ENCODE measurements around the gene SLC2A4RG.

SLC2A4RG gene

DNA sequence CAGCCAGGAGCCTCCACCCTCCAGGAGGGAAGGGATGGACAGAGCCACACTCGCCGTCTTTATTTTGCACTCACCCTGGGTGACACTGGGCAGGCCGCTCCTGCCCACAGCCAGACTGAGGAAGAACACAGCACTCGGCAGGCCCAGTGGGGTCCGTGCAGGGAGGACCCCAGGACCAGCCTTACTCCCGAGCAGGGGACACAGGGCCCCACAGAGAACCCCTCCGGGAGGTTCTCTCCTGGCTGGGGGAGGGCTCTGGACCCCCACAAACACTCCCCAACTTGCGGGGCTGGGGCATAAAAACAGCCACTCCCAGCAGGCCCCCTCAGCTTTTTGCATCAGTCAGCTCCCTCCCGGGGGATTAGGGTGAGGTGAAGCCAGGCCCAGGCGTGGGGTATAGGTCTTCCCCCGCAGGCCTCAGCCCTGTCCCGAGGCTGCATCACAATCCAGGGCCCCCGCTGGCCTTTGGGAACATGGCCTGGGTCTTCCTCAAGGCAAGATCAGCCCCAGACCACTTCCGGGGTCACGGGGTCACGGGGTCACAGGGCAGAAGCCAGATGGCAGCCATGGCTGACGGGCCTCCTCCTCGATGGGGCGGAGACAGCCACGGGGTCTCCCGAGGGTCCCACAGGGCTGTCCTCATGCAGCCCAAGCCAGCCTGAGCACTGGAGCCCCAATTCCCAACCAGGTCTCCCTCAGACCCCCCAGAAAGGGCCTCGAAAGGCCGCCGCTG lies 39.9 kb upstream of the SLC2A4RG start:
- no peak for DNase-seq

GRCh38 chr20:63700199-63701050 lies 39.2 kb upstream of the SLC2A4RG start:
- no peak for DNase-seq

GRCh38 chr20:63701051-63701328 lies 38.6 kb upstream of the SLC2A4RG start:
- no peak for DNase-seq

- no peak for DNase-seq
Measured at GRCh38 chr20:63701329-63702035, 38.1 kb upstream of the SLC2A4RG start.

GRCh38 chr20:63702036-63702665 lies 37.4 kb upstream of the SLC2A4RG start:
- no peak for DNase-seq

GRCh38 chr20:63702751-63703470 lies 36.7 kb upstream of the SLC2A4RG start:
- DNase-seq, result no peak

- DNase-seq, result no peak
Measured at GRCh38 chr20:63703471-63703975, 36.1 kb upstream of the SLC2A4RG start.

GRCh38 chr20:63703976-63704748 lies 35.4 kb upstream of the SLC2A4RG start:
- DNase-seq, result no peak

DNA sequence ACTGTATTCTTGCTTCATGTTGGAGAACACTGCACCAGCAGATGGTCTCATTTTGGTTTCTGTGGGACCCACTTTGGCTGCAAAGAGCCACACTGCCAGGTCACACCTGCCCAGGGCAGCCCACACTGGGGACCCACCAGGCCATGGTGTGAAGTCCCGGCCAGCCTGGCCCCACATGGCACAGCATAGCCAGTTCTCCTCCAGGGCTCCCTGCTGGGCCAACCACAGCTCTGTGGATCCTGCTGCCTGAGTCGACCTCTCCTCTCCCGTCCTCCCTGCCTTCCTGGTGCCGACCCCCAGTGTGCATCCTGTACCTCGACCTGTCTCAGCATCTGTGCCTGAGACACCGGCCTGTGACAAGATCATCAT lies 34.8 kb upstream of the SLC2A4RG start:
- DNase-seq, result no peak

- no peak for DNase-seq
Measured at GRCh38 chr20:63705232-63706026, 34.1 kb upstream of the SLC2A4RG start.

DNA sequence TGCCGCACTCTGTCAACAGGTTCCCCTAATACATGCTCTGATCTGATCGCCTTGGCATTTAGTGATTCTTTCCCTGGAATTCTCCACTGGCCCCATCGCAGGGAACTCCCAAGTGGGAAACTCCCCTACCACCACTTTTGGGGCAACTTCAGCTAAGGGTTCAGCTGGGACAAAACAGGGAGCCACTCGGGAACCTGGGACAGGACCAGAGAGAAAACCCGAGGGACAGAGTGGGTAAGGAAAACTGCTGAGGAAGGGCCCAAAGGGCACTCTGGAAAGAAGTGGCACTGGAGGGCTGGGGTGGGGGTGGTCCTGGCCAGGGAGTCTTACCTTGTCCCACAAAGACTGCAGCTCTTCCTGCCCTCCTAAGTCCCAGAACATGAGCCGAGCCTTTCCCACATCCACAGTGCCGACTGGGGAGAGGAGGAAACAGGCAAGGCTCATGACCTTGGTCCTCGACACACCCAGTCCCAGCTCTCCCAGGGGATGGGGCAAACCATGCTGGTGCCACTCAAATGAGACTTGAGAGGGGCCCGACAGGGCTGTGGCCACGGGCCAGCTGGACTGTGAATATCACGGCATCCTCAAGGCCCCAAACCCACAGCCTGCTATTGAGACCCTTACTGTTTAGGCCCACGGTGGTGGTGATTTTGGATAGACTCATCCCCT lies 33.4 kb upstream of the SLC2A4RG start:
- no peak for DNase-seq

DNA sequence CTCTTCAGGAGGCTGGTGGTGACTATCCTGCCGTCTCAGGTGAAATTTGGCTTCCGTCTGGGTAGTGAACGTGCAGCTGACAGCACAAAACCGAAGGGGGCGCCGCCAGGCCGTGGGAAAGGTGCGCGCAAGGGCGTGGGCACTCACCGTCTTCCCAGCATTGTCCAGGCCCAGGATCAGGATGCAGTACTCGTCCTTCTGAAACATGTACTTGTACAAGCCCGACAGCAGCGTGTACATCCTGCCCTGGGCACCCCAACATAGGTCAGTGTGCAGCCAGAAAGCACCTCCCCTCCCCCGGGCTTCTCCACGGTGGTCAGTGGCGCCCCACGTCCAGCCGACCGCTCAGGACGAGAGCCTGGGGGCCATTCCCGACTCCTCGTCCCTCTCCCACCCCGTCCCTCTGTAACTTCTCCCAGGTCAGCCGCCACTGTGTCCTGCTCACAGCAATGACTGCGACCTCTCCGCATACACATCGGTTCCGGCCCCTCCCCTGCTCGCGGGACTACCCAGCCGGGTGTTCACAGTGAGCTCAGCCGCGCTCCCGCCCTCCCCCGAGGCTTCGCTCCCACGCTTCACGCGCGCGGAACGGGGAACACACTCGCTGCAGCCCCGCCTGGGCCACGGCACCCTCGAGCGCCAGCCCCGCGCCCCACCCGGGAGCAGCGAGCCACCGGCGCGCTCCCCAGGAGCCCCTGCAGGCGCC lies 32.6 kb upstream of the SLC2A4RG start:
- no peak for DNase-seq

DNA sequence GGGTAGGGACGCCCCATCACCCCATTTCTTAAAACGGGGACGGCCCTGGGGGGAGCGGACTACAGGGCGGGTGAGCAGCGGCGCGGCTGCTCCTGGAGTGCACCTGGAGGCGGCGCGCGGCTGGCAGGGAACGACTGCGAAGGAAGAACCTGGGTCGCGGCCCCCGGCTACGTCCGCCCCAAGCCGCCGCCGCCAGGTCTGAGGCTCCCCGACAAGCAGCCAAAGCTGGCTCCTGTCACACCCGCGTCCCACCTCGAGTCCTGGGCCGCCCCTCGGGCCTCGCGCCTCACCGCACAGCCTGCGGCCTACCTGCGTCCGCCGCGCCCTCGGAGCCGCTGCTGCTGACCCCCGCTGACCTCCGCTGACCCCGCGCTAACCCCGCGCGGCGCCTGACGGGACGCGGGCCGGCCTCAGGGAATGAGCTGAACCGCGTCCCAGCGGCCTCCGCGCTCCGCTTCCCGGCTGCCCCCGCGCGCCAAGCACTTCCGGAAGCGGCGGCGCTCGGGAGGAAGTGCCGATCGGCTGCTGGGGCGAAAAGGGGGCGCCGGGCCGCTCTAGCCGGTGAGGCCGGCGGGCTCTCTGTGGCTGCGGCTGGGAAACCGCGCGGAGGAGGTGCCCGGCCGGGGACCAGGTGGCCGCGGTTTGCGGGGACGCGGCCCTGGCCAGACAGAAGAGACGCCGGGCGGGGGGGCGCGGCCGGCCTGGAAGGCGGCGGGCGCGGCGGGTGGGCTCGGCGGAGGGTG lies 31.8 kb upstream of the SLC2A4RG start, which contains the start of the genes ARFRP1 and ZGPAT:
Gene ARFRP1, minus strand, starts transcription at position 419 of the 743 bp plus-strand sequence. CDS start 885 bp downstream, outside the sequence.
Gene ZGPAT, plus strand, starts transcription at position 482 of the 743 bp plus-strand sequence. CDS start 542 bp downstream, outside the sequence.
- peak; percentile 80 for DNase-seq

DNA sequence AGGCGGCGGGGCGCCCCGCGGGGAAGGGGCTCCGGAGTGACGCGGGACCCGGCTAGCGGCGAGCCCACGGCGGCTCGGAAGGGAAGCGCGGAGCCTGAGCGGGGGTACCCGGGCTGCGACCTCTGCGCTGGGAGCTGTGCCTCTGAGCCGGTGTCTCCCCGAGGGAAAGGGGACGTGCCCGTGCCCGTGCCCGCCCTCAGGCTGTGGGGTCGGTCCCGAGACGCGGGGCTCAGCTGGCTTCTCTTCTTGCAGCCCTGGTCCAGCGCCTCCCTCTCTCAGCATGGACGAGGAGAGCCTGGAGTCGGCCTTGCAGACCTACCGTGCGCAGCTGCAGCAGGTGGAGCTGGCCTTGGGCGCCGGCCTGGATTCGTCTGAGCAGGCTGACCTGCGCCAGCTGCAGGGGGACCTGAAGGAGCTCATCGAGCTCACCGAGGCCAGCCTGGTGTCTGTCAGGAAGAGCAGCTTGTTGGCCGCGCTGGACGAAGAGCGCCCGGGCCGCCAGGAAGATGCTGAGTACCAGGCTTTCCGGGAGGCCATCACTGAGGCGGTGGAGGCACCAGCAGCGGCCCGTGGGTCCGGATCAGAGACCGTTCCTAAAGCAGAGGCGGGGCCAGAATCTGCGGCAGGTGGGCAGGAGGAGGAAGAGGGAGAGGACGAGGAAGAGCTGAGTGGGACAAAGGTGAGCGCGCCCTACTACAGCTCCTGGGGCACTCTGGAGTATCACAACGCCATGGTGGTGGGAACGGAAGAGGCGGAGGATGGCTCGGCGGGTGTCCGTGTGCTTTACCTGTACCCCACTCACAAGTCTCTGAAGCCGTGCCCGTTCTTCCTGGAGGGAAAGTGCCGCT lies 31.1 kb upstream of the SLC2A4RG start:
- no peak for DNase-seq

DNA sequence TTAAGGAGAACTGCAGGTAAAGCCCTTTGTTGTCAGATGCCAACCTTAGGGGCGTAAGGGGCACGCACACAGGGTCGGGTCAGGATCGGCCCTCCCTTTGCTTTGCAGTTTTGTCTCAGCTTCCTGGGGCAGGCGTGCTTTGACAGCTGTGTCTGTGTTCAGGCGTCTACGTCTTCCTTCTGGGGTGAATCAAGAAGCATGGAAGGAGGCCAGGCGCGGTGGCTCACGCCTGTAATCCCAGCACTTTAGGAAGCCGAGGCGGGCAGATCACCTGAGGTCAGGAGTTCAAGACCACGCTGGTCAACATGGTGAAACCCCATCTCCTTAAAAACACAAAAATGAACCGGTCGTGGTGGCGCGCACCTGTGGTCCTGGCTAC lies 30.4 kb upstream of the SLC2A4RG start:
- DNase-seq, result no peak

DNA sequence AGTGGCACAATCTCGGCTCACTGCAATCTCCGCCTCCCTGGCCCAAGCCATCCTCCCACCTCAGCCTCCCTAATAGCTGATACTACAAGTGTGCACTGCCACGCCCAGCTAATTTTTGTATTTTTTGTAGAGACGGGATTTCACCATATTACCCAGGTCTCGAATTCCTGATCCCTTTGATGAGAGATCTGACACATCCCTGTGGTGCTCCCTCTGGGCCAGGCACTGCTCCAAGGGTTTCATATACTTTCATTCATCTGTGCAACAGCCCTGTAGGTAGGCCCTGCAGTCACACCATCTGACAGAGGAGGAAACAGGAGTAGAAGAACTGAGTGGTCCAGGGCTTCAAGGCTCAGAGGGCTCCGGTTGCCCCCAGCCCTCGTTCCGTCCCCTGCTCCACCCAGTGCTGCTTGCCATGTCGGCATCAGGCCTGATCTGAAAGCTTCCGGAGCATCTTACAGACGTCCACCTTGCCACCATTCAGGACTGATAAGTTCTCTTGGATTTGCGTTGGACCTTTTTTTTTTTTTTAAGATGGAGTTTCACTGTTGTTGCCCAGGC lies 28.4 kb upstream of the SLC2A4RG start:
- DNase-seq, result no peak

GRCh38 chr20:63712191-63712590 lies 27.4 kb upstream of the SLC2A4RG start:
- DNase-seq, result no peak

All from NK-92 treated with Interleukin-12 subunit alpha and Interleukin-12 subunit beta, amount 100 ng/mL, for 24 hours (cell line).